Left ventricle myocardium superior (tissue), 1 donor: Measurements from ENCODE around the gene CDS2. TPM values are rescaled to one million over a fixed set of nuclear protein-coding genes. Genes with fewer than 3 reads are reported as not detected.
A peak's percentile ranks its signal among the peaks of the same experiment; 100 is the strongest.

ENCODE experiments used
- ATAC-seq: fragments of 200-7000 bp; cut with Tn5 transposase; one replicate; pipeline ENCODE4 v1.9.1; 2020; ENCODE audit warnings: mild to moderate bottlenecking, moderate library complexity
- DNase-seq: peaks from one replicate; pipeline ENCODE4 v3.0.0-alpha.2; 2020
- intact Hi-C: fragments of 100-400 bp; cut with micrococcal nuclease; formaldehyde crosslinking; loops from one replicate; pipeline ENCODE4 v1.11.0; 2022
- total RNA-seq: library from RNA; stranded (reverse); fragmentation: NEBNext Ultra II Directional; extraction: Animal tissue kit (Norgen Biotek cat#: 25700); gene quantifications from one replicate; pipeline ENCODE4 v1.2.1, GENCODE V29; 2021
- donor health status: DM: no; HTN: yes; CAD: no; lungs with severe emphysema.

CDS2 gene
- total RNA-seq, 1 donor from 2014 or later = 68.9 TPM

- ATAC-seq = no peak
- no peak for DNase-seq
- intact Hi-C loops = no loop called here
Measured at GRCh38 chr20:5148581-5148980, 21.8 kb downstream of the CDS2 start.

- intact Hi-C loops = no loop called here
- ATAC-seq (no peak), DNase-seq (no peak)
Measured at GRCh38 chr20:5149892-5150225, 23.1 kb downstream of the CDS2 start.

GRCh38 chr20:5150226-5151076, 23.6 kb downstream of the CDS2 start:
- intact Hi-C loops = no loop called here
- no peak for DNase-seq

GRCh38 chr20:5153152-5153467, 26.3 kb downstream of the CDS2 start:
- intact Hi-C loops = no loop called here
- DNase-seq (no peak), ATAC-seq (no peak)

More at GRCh38 chr20:5150226-5151076, 23.6 kb downstream of the CDS2 start:
- ATAC-seq = peak; percentile 67

GRCh38 chr20:5153612-5154542, 27.1 kb downstream of the CDS2 start:
- intact Hi-C loops = no loop called here
- ATAC-seq (peak; percentile 2), DNase-seq (no peak)

- DNase-seq = no peak
- no peak for ATAC-seq
- intact Hi-C loops = no loop called here
Measured at GRCh38 chr20:5154543-5154925, 27.7 kb downstream of the CDS2 start.

- DNase-seq (no peak), ATAC-seq (no peak)
- intact Hi-C loops = no loop called here
Measured at GRCh38 chr20:5155404-5155803, 28.6 kb downstream of the CDS2 start.

- no peak for DNase-seq
- no peak for ATAC-seq
- intact Hi-C loops = no loop called here
Measured at GRCh38 chr20:5156675-5157448, 30.1 kb downstream of the CDS2 start.

- ATAC-seq (no peak), DNase-seq (no peak)
- intact Hi-C loops = no loop called here
Measured at GRCh38 chr20:5159928-5160327, 33.1 kb downstream of the CDS2 start.

- intact Hi-C loops = no loop called here
- no peak for DNase-seq
- ATAC-seq = no peak
Measured at GRCh38 chr20:5160882-5161281, 34.1 kb downstream of the CDS2 start.

- intact Hi-C loops = no loop called here
- ATAC-seq (peak; percentile 75), DNase-seq (no peak)
Measured at GRCh38 chr20:5161536-5162164, 34.8 kb downstream of the CDS2 start.

- DNase-seq = no peak
- ATAC-seq = no peak
- intact Hi-C loops = no loop called here
Measured at GRCh38 chr20:5164645-5165625, 38.1 kb downstream of the CDS2 start.

GRCh38 chr20:5168651-5169396, 42.0 kb downstream of the CDS2 start:
- intact Hi-C loops = no loop called here
- DNase-seq (peak; percentile 43), ATAC-seq (peak; percentile 42)

- intact Hi-C loops = no loop called here
- no peak for DNase-seq
Measured at GRCh38 chr20:5170341-5170740, 43.5 kb downstream of the CDS2 start.

GRCh38 chr20:5171064-5171789, 44.4 kb downstream of the CDS2 start:
- intact Hi-C loops = no loop called here
- DNase-seq (peak; percentile 72), ATAC-seq (peak; percentile 83)

More at GRCh38 chr20:5170341-5170740, 43.5 kb downstream of the CDS2 start:
- no peak for ATAC-seq

- DNase-seq (no peak), ATAC-seq (peak; percentile 17)
- intact Hi-C loops = no loop called here
Measured at GRCh38 chr20:5171790-5172164, 45.0 kb downstream of the CDS2 start.

GRCh38 chr20:5172167-5172601, 45.4 kb downstream of the CDS2 start:
- ATAC-seq (no peak), DNase-seq (no peak)
- intact Hi-C loops = no loop called here
